Lower leg skin (tissue), 4 donors: ENCODE results near the gene MYOCOS. TPM values are rescaled to one million over a fixed set of nuclear protein-coding genes. Genes with fewer than 3 reads are reported as not detected.

ENCODE experiments used
- DNase-seq, 2 donors: peaks; one replicate each; pipeline ENCODE4 v3.0.0-alpha.2; 2019; ENCODE audit warnings: low spot score in 2 of 2
- H3K4me3 ChIP-seq: fragments of 200-600 bp; sonication (generic); 2 replicates; pipeline ENCODE4 v1.5.1; 2017; ENCODE audit warnings: mild to moderate bottlenecking, low read depth; ENCODE audit not compliant: poor library complexity, severe bottlenecking
- CTCF ChIP-seq, 3 donors: fragments of 450-650 bp; IDR thresholded peaks; one replicate each; pipeline ENCODE4 v1.5.1; 2016; ENCODE audit warnings: antibody characterized with exemption in 3 of 3, mild to moderate bottlenecking in 3 of 3, moderate library complexity in 2 of 3
- POLR2A ChIP-seq, 2 donors: fragments of 450-650 bp; IDR thresholded peaks; one replicate each; pipeline ENCODE4 v1.6.1; 2016 to 2017; ENCODE audit warnings: antibody characterized with exemption in 2 of 2, mild to moderate bottlenecking in 1 of 2, moderate library complexity in 1 of 2
- WGBS, 2 donors: methylation state at CpG; one replicate each; pipeline ENCODE4 v1.1.5; 2018; 5-methylcytosine and 5-hydroxymethylcytosine counted together
- intact Hi-C: fragments of 100-400 bp; cut with DNase I; formaldehyde crosslinking; loops from one replicate; pipeline ENCODE4 v1.15.0; 2023; ENCODE audit warnings: low total_unique reads
- total RNA-seq, 4 donors: library from RNA; depleted of rRNA; stranded (reverse); fragments of >200 nt; gene quantifications; one replicate each; pipeline ENCODE4 v1.1.0, GENCODE V29; 2016

MYOCOS gene
- total RNA-seq, 4 donors from 2014 or later: not detected

GRCh38 chr1:171627020-171627419 lies 5.0 kb downstream of the MYOCOS start:
- WGBS, 2 donors: 91 to 92% methylated on average over 5 of the region's 5 CpGs
- no peak for DNase-seq
- TF ChIP-seq POLR2A (IDR thresholded peaks at IDR 0.05): no peak
- TF ChIP-seq CTCF (IDR thresholded peaks at IDR 0.05): no peak
- H3K4me3 ChIP-seq: no peak overlapping the region
- intact Hi-C loops: no loop called here

GRCh38 chr1:171628225-171628624 lies 6.2 kb downstream of the MYOCOS start:
- WGBS, 2 donors: 90 to 94% methylated on average over 2 of the region's 2 CpGs
- no peak for DNase-seq
- no peak overlapping the region for H3K4me3 ChIP-seq
- intact Hi-C loops: no loop called here
- TF ChIP-seq CTCF (IDR thresholded peaks at IDR 0.05) (no peak), POLR2A (IDR thresholded peaks at IDR 0.05) (no peak)

GRCh38 chr1:171635661-171636060 lies 13.6 kb downstream of the MYOCOS start:
- WGBS, 2 donors: 90 to 98% methylated on average over 2 of the region's 2 CpGs
- no peak for TF ChIP-seq CTCF (IDR thresholded peaks at IDR 0.05)
- TF ChIP-seq POLR2A (IDR thresholded peaks at IDR 0.05): no peak
- DNase-seq: no peak
- no peak overlapping the region for H3K4me3 ChIP-seq
- intact Hi-C loops: loop anchor here (10.0 kb wide), 1 partner anchor 339 kb away; no protein-coding TSS in a partner anchor

GRCh38 chr1:171636141-171636540 lies 14.1 kb downstream of the MYOCOS start:
- DNase-seq: no peak
- no peak overlapping the region for H3K4me3 ChIP-seq
- 84 to 87% methylated on average over 11 of the region's 11 CpGs for WGBS, 2 donors
- intact Hi-C loops: loop anchor here (10.0 kb wide), 1 partner anchor 339 kb away; no protein-coding TSS in a partner anchor
- TF ChIP-seq POLR2A (IDR thresholded peaks at IDR 0.05) (no peak), CTCF (IDR thresholded peaks at IDR 0.05) (no peak)

- DNase-seq: no peak
- 53 to 80% methylated on average over 4 of the region's 4 CpGs for WGBS, 2 donors
- intact Hi-C loops: loop anchor here (10.0 kb wide), 1 partner anchor 337 kb away; no protein-coding TSS in a partner anchor
- no peak overlapping the region for H3K4me3 ChIP-seq
- TF ChIP-seq POLR2A (IDR thresholded peaks at IDR 0.05) (no peak), CTCF (IDR thresholded peaks at IDR 0.05) (no peak)
Observed at GRCh38 chr1:171637928-171638576, 16.0 kb downstream of the MYOCOS start.

GRCh38 chr1:171640225-171640624 lies 18.2 kb downstream of the MYOCOS start:
- TF ChIP-seq POLR2A (IDR thresholded peaks at IDR 0.05): no peak
- TF ChIP-seq CTCF (IDR thresholded peaks at IDR 0.05): no peak
- H3K4me3 ChIP-seq: no peak overlapping the region
- intact Hi-C loops: no loop called here
- 88 to 97% methylated on average over 1 of the region's 1 CpG for WGBS, 2 donors
- no peak for DNase-seq
